ENCODE data around the gene RFNG. TPM values are rescaled to one million over a fixed set of nuclear protein-coding genes. Genes with fewer than 3 reads are reported as not detected.

RFNG gene
- total and polyA plus RNA-seq, 3 donors from 2014 or later = 50.5 to 102 (median 73.3) TPM

- intact Hi-C loops (cut with DNase I; ENCODE audit: low total_unique reads) = no loop called here
- Histone ChIP-seq H3K4me1 (no peaks in the 10 kb centered on the region), H3K27ac (no peak overlapping the region), H3K27me3 (no peaks in the 10 kb centered on the region), H3K9me3 (no peaks in the 10 kb centered on the region), H3K36me3 (ENCODE audit: low read depth, missing control alignments) (no peaks in the 10 kb centered on the region), H3K4me3 (no peak overlapping the region)
- TF ChIP-seq CTCF (IDR thresholded peaks at IDR 0.05) = no peak
- TF ChIP-seq POLR2A (IDR thresholded peaks at IDR 0.05) = no peak
- DNase-seq = no peak
- 92 to 95% methylated on average over 12 of the region's 12 CpGs for WGBS, 2 donors
These were observed 52.0 kb downstream of the RFNG start for GRCh38 chr17:81999587-81999975.

GRCh38 chr17:81998691-81999438 lies 52.7 kb downstream of the RFNG start:
- H3K4me1 ChIP-seq = no peaks in the 10 kb centered on the region
- no peak for DNase-seq
- intact Hi-C loops (cut with DNase I; ENCODE audit: low total_unique reads) = no loop called here
- TF ChIP-seq POLR2A (IDR thresholded peaks at IDR 0.05) = no peak
- TF ChIP-seq CTCF (IDR thresholded peaks at IDR 0.05) = no peak
- H3K27ac ChIP-seq = no peak overlapping the region
- H3K27me3 ChIP-seq = no peaks in the 10 kb centered on the region
- H3K36me3 ChIP-seq (ENCODE audit: low read depth, missing control alignments) = no peaks in the 10 kb centered on the region
- H3K4me3 ChIP-seq = no peak overlapping the region
- no peaks in the 10 kb centered on the region for H3K9me3 ChIP-seq
- 89 to 92% methylated on average over 9 to 14 of the region's 14 CpGs for WGBS, 2 donors

- Histone ChIP-seq H3K4me1 (no peaks in the 10 kb centered on the region), H3K27me3 (no peaks in the 10 kb centered on the region), H3K4me3 (no peak overlapping the region), H3K27ac (no peak overlapping the region), H3K9me3 (no peaks in the 10 kb centered on the region), H3K36me3 (ENCODE audit: low read depth, missing control alignments) (no peaks in the 10 kb centered on the region)
- no peak for TF ChIP-seq POLR2A (IDR thresholded peaks at IDR 0.05)
- TF ChIP-seq CTCF (IDR thresholded peaks at IDR 0.05) = no peak
- WGBS, 2 donors = 59 to 77% methylated on average over 7 of the region's 7 CpGs
- no peak for DNase-seq
- intact Hi-C loops (cut with DNase I; ENCODE audit: low total_unique reads) = no loop called here
These were observed 53.4 kb downstream of the RFNG start for GRCh38 chr17:81998212-81998611.

Other genes with a start within 250 kb of the RFNG start
- gene GCGR, start 247.7 kb downstream of the RFNG start, total RNA-seq = 1 to 10 TPM; 1.3 to 1.5 TPM
- 0.88 TPM for gene GCGR, start 247.7 kb downstream of the RFNG start, polyA plus RNA-seq (ENCODE audit: insufficient read depth, low read depth, low replicate concordance)
- 100 to 1,000 TPM; 160 to 181 TPM for gene MCRIP1, start 218.5 kb downstream of the RFNG start, total RNA-seq
- 206 TPM for gene MCRIP1, start 218.5 kb downstream of the RFNG start, polyA plus RNA-seq (ENCODE audit: insufficient read depth, low read depth, low replicate concordance)
- gene PPP1R27, start 216.8 kb downstream of the RFNG start, total RNA-seq = 1 to 10 TPM; 1.6 to 1.9 TPM
- gene PPP1R27, start 216.8 kb downstream of the RFNG start, polyA plus RNA-seq (ENCODE audit: insufficient read depth, low read depth, low replicate concordance) = 7.5 TPM
- 100 to 1,000 TPM; 205 to 230 TPM for gene P4HB, start 191.3 kb downstream of the RFNG start, total RNA-seq
- 213 TPM for gene P4HB, start 191.3 kb downstream of the RFNG start, polyA plus RNA-seq (ENCODE audit: insufficient read depth, low read depth, low replicate concordance)
- 100 to 1,000 TPM; 135 to 161 TPM for gene ARHGDIA, start 180.5 kb downstream of the RFNG start, total RNA-seq
- gene ARHGDIA, start 180.5 kb downstream of the RFNG start, polyA plus RNA-seq (ENCODE audit: insufficient read depth, low read depth, low replicate concordance) = 201 TPM
- gene ALYREF, start 160.2 kb downstream of the RFNG start, total RNA-seq = 100 to 1,000 TPM; 114 to 124 TPM
- 140 TPM for gene ALYREF, start 160.2 kb downstream of the RFNG start, polyA plus RNA-seq (ENCODE audit: insufficient read depth, low read depth, low replicate concordance)
- 100 to 1,000 TPM; 191 to 198 TPM for gene ANAPC11, start 160.1 kb downstream of the RFNG start, total RNA-seq
- 195 TPM for gene ANAPC11, start 160.1 kb downstream of the RFNG start, polyA plus RNA-seq (ENCODE audit: insufficient read depth, low read depth, low replicate concordance)
- 10 to 100 TPM; 22.7 to 27.3 TPM for gene NPB, start 149.6 kb downstream of the RFNG start, total RNA-seq
- 1.8 TPM for gene NPB, start 149.6 kb downstream of the RFNG start, polyA plus RNA-seq (ENCODE audit: insufficient read depth, low read depth, low replicate concordance)
- 100 to 1,000 TPM; 171 to 438 TPM for gene PCYT2, start 140.4 kb downstream of the RFNG start, total RNA-seq
- gene PCYT2, start 140.4 kb downstream of the RFNG start, polyA plus RNA-seq (ENCODE audit: insufficient read depth, low read depth, low replicate concordance) = 488 TPM
- gene SIRT7, start 133.6 kb downstream of the RFNG start, total RNA-seq = 10 to 100 TPM; 48.4 to 59.3 TPM
- gene SIRT7, start 133.6 kb downstream of the RFNG start, polyA plus RNA-seq (ENCODE audit: insufficient read depth, low read depth, low replicate concordance) = 34.1 TPM
- gene MAFG, start 124.1 kb downstream of the RFNG start, total RNA-seq = 10 to 100 TPM; 31.7 to 36.9 TPM
- 21.8 TPM for gene MAFG, start 124.1 kb downstream of the RFNG start, polyA plus RNA-seq (ENCODE audit: insufficient read depth, low read depth, low replicate concordance)
- gene PYCR1, start 114.5 kb downstream of the RFNG start, total RNA-seq = 10 to 100 TPM; 13.8 to 19.2 TPM
- 28.9 TPM for gene PYCR1, start 114.5 kb downstream of the RFNG start, polyA plus RNA-seq (ENCODE audit: insufficient read depth, low read depth, low replicate concordance)
- under 1 TPM; 0.16 to 0.25 TPM for gene MYADML2, start 104.6 kb downstream of the RFNG start, total RNA-seq
- gene MYADML2, start 104.6 kb downstream of the RFNG start, polyA plus RNA-seq (ENCODE audit: insufficient read depth, low read depth, low replicate concordance) = 0.57 TPM
- gene NOTUM, start 90.6 kb downstream of the RFNG start, total RNA-seq = 10 to 100 TPM in 1 of 2 donors, 1 to 10 TPM in 1; 9.5 to 13.2 TPM
- 5.1 TPM for gene NOTUM, start 90.6 kb downstream of the RFNG start, polyA plus RNA-seq (ENCODE audit: insufficient read depth, low read depth, low replicate concordance)
- 10 to 100 TPM; 46.2 to 49.7 TPM for gene ASPSCR1, start 74.2 kb downstream of the RFNG start, total RNA-seq
- gene ASPSCR1, start 74.2 kb downstream of the RFNG start, polyA plus RNA-seq (ENCODE audit: insufficient read depth, low read depth, low replicate concordance) = 40.5 TPM
- 10 to 100 TPM; 43.5 to 51.8 TPM for gene CENPX, start 28.9 kb downstream of the RFNG start, total RNA-seq
- 43.0 TPM for gene CENPX, start 28.9 kb downstream of the RFNG start, polyA plus RNA-seq (ENCODE audit: insufficient read depth, low read depth, low replicate concordance)
- 10 to 100 TPM; 10.7 to 12.8 TPM for gene LRRC45, start 28.5 kb downstream of the RFNG start, total RNA-seq
- 5.7 TPM for gene LRRC45, start 28.5 kb downstream of the RFNG start, polyA plus RNA-seq (ENCODE audit: insufficient read depth, low read depth, low replicate concordance)
- gene RAC3, start 20.1 kb downstream of the RFNG start, total RNA-seq = 100 to 1,000 TPM in 1 of 2 donors, 10 to 100 TPM in 1; 74.3 to 102 TPM
- gene RAC3, start 20.1 kb downstream of the RFNG start, polyA plus RNA-seq (ENCODE audit: insufficient read depth, low read depth, low replicate concordance) = 42.3 TPM
- gene DCXR, start 14.1 kb downstream of the RFNG start, total RNA-seq = 100 to 1,000 TPM; 134 to 188 TPM
- 109 TPM for gene DCXR, start 14.1 kb downstream of the RFNG start, polyA plus RNA-seq (ENCODE audit: insufficient read depth, low read depth, low replicate concordance)
- gene GPS1, start 87 bp upstream of the RFNG start, total RNA-seq = 100 to 1,000 TPM; 170 to 190 TPM
- gene GPS1, start 87 bp upstream of the RFNG start, polyA plus RNA-seq (ENCODE audit: insufficient read depth, low read depth, low replicate concordance) = 178 TPM
- 100 to 1,000 TPM; 117 to 132 TPM for gene DUS1L, start 14.0 kb upstream of the RFNG start, total RNA-seq
- 127 TPM for gene DUS1L, start 14.0 kb upstream of the RFNG start, polyA plus RNA-seq (ENCODE audit: insufficient read depth, low read depth, low replicate concordance)
- gene FASN, start 46.4 kb upstream of the RFNG start, total RNA-seq = 10 to 100 TPM; 76.2 to 93.0 TPM
- 47.6 TPM for gene FASN, start 46.4 kb upstream of the RFNG start, polyA plus RNA-seq (ENCODE audit: insufficient read depth, low read depth, low replicate concordance)
- 100 to 1,000 TPM in 1 of 2 donors, 10 to 100 TPM in 1; 71.8 to 111 TPM for gene CCDC57, start 161.0 kb upstream of the RFNG start, total RNA-seq
- gene CCDC57, start 161.0 kb upstream of the RFNG start, polyA plus RNA-seq (ENCODE audit: insufficient read depth, low read depth, low replicate concordance) = 61.3 TPM
- 10 to 100 TPM; 67.7 to 71.4 TPM for gene SLC16A3, start 177.2 kb upstream of the RFNG start, total RNA-seq
- 70.6 TPM for gene SLC16A3, start 177.2 kb upstream of the RFNG start, polyA plus RNA-seq (ENCODE audit: insufficient read depth, low read depth, low replicate concordance)
- 100 to 1,000 TPM; 137 to 179 TPM for gene CSNK1D, start 221.9 kb upstream of the RFNG start, total RNA-seq
- 178 TPM for gene CSNK1D, start 221.9 kb upstream of the RFNG start, polyA plus RNA-seq (ENCODE audit: insufficient read depth, low read depth, low replicate concordance)

Measured in testis (tissue), 3 donors.